Ovary (tissue), 9 donors: Measurements from ENCODE around the gene CADPS. TPM values are rescaled to one million over a fixed set of nuclear protein-coding genes. Genes with fewer than 3 reads are reported as not detected.

ENCODE experiments used
- DNase-seq, 5 donors: peaks; one replicate each; pipeline ENCODE4 v3.0.0-alpha.2; 2019 to 2020
- H3K27ac ChIP-seq, 2 donors: fragments of 200-600 bp; one replicate each; pipeline versions ENCODE4 v1.5.1 to v1.8.0; 2019 to 2022
- H3K27me3 ChIP-seq: fragments of 200-600 bp; one replicate; pipeline ENCODE4 v1.8.0; 2022
- H3K36me3 ChIP-seq: fragments of 200-600 bp; sonication (generic); one replicate; pipeline ENCODE4 v1.5.1; 2019
- H3K4me1 ChIP-seq: one replicate; pipeline ENCODE4 v1.8.1; 2013; ENCODE audit warnings: mild to moderate bottlenecking, moderate library complexity; ENCODE audit not compliant: insufficient read depth
- H3K4me3 ChIP-seq: fragments of 200-600 bp; sonication (generic); one replicate; pipeline ENCODE4 v1.5.1; 2017
- H3K9me3 ChIP-seq, 2 donors: fragments of 200-600 bp in 1 of 2; sonication (generic) in 1 of 2; one replicate each; pipeline versions ENCODE4 v1.5.1 to v1.8.1; 2013 to 2019; ENCODE audit warnings: mild to moderate bottlenecking in 1 of 2, moderate library complexity in 1 of 2
- EP300 ChIP-seq: sonication (generic); formaldehyde crosslinking; IDR thresholded peaks from one replicate; pipeline ENCODE4 v1.6.1; 2017; ENCODE audit warnings: antibody characterized with exemption
- POLR2A ChIP-seq: fragments of 450-650 bp; IDR thresholded peaks from one replicate; pipeline ENCODE4 v1.6.1; 2017; ENCODE audit warnings: antibody characterized with exemption, mild to moderate bottlenecking, moderate library complexity
- WGBS, 3 donors: extraction: QIAGEN DNeasy Blood & Tissue Kit in 1 of 3; methylation state at CpG; one replicate each; pipeline versions ENCODE4 v1.1.5 to v1.1.7; 2013 to 2017; 5-methylcytosine and 5-hydroxymethylcytosine counted together
- intact Hi-C, 4 donors: fragments of 100-400 bp; cut with DNase I; formaldehyde crosslinking; loops; one replicate each; pipeline versions ENCODE4 v1.11.0 to v1.15.1; 2022 to 2023
- polyA plus RNA-seq, 2 donors: library from polyadenylated mRNA; stranded (reverse); fragments of 200-250 nt in 1 of 2; fragments of 350-450 nt in 1 of 2; fragmentation: Illumina TruSeq in 1 of 2; extraction: RNeasy Lipid Tissue Mini Kit (QIAGEN cat#74804) in 1 of 2; gene quantifications; one replicate each; pipeline ENCODE4 v1.2.3, GENCODE V29; 2013 to 2014
- total RNA-seq, 7 donors: library from RNA; depleted of rRNA in 2 of 7; stranded (reverse); fragments of >200 nt in 2 of 7; fragmentation: NEBNext Ultra II Directional in 3 of 7; extraction: Animal tissue kit (Norgen Biotek cat#: 25700) in 3 of 7; gene quantifications; one replicate each; pipeline versions ENCODE4 v1.1.0 to v1.2.4, GENCODE V29; 2016 to 2023
- TF ChIP-seq, protein P1 (sequence below), 3 donors: fragments of 450-650 bp in 2 of 3; fragments of 200-600 bp in 1 of 3; IDR thresholded peaks; one replicate each; pipeline versions ENCODE4 v1.5.1 to v1.8.0; 2016 to 2022; ENCODE audit warnings: antibody characterized with exemption in 3 of 3, mild to moderate bottlenecking in 1 of 3
- donor health status: DM: no; HTN: no; CAD: no; lungs with moderate emphysema.
- donor health status: DM: no; HTN: no; CAD: no.
- donor health status: Bipolar disorder and iron deficiency.
- donor health status: DM: yes; HTN: yes; CAD: no.
- donor health status: DM: no; HTN: no; CAD: no.
- donor health status: DM: yes; HTN: yes; CAD: no.

Gene CADPS
- total and polyA plus RNA-seq, 9 donors = 0.90 to 6.8 (median 2.8) TPM

DNA sequence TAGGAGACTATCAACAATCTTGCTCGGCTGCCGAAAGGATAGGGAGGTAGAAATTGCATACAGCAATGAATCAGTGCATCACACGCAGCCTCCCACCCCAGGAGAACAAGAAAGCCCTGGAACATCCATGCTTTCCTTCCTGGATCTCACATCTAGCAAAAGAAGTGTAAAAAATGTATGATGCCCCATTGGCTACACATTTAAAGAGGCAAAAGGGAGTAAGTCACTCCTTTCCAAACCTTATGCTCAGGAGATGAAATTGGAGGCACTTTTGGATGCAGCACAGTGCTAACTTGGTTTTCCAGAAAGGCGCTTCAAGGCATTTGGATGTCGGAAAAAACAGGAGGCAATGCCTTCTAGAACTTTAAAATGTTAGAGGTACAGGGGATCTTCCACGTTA is 469.6 kb downstream of the CADPS start:
- H3K27ac ChIP-seq = no peak overlapping the region
- no peaks in the 10 kb centered on the region for H3K36me3 ChIP-seq
- TF ChIP-seq, protein P1, sequence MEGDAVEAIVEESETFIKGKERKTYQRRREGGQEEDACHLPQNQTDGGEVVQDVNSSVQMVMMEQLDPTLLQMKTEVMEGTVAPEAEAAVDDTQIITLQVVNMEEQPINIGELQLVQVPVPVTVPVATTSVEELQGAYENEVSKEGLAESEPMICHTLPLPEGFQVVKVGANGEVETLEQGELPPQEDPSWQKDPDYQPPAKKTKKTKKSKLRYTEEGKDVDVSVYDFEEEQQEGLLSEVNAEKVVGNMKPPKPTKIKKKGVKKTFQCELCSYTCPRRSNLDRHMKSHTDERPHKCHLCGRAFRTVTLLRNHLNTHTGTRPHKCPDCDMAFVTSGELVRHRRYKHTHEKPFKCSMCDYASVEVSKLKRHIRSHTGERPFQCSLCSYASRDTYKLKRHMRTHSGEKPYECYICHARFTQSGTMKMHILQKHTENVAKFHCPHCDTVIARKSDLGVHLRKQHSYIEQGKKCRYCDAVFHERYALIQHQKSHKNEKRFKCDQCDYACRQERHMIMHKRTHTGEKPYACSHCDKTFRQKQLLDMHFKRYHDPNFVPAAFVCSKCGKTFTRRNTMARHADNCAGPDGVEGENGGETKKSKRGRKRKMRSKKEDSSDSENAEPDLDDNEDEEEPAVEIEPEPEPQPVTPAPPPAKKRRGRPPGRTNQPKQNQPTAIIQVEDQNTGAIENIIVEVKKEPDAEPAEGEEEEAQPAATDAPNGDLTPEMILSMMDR (IDR thresholded peaks at IDR 0.05) = no peak
- no peak for TF ChIP-seq POLR2A
- TF ChIP-seq EP300 = no peak
- no peak for DNase-seq
- no peak overlapping the region for H3K4me3 ChIP-seq
- 87 to 89% (median 87%) methylated on average over 6 of the region's 6 CpGs for WGBS, 3 donors
- no peaks in the 10 kb centered on the region for H3K27me3 ChIP-seq
- intact Hi-C loops = no loop called here
- no peaks in the 10 kb centered on the region for H3K9me3 ChIP-seq
- H3K4me1 ChIP-seq = no peaks in the 10 kb centered on the region

DNA sequence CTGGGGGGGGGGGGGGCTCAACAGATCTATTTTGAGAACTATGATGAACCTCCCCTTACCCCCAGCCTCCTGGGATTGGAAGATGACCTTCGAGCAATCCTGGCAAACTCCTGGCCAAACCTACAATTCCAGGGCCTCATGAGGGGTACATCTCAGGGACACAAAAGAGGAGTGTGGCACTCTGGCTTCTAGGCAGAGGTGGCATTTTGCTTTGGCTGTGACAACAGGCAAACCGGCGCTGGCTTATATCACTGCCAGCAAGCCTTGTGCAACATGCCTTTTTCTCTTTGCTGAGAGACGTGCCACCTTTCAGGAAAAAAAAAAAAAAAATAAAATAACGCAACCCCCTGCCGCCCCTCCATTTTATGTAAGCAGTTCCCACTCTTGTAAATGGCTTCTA is 470.1 kb downstream of the CADPS start:
- DNase-seq = no peak
- intact Hi-C loops = no loop called here
- H3K36me3 ChIP-seq = no peaks in the 10 kb centered on the region
- H3K4me1 ChIP-seq = no peaks in the 10 kb centered on the region
- no peaks in the 10 kb centered on the region for H3K27me3 ChIP-seq
- TF ChIP-seq, protein P1 (IDR thresholded peaks at IDR 0.05) = no peak
- no peak for TF ChIP-seq EP300
- no peak for TF ChIP-seq POLR2A
- no peak overlapping the region for H3K4me3 ChIP-seq
- 87 to 93% (median 88%) methylated on average over 6 of the region's 6 CpGs for WGBS, 3 donors
- no peak overlapping the region for H3K27ac ChIP-seq
- no peaks in the 10 kb centered on the region for H3K9me3 ChIP-seq

DNA sequence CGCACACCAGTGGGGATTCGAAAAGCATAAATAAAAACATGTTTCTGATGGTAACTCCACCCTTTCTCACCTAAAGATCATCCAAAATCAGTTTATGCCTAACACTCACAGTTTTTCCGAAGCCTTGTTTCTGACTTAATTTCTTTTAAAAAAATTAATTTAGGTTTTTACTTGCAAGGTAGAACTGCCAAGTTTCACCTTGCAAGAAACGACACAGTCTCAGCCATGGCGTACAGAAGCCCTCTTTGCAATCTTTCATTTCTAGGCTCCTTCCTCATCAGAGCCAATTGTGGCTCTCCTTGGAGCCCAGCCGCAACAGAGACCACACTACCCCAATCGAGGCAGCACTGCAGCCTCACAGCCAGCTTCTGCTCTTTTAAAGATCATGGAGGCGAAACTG is 470.9 kb downstream of the CADPS start:
- TF ChIP-seq, protein P1 (IDR thresholded peaks at IDR 0.05) = no peak
- TF ChIP-seq POLR2A (no peak), EP300 (no peak)
- intact Hi-C loops = no loop called here
- Histone ChIP-seq H3K4me1 (no peaks in the 10 kb centered on the region), H3K36me3 (no peaks in the 10 kb centered on the region), H3K4me3 (no peak overlapping the region), H3K9me3 (no peaks in the 10 kb centered on the region), H3K27ac (no peak overlapping the region), H3K27me3 (no peaks in the 10 kb centered on the region)
- no peak for DNase-seq
- 86 to 90% (median 90%) methylated on average over 8 of the region's 8 CpGs for WGBS, 3 donors

DNA sequence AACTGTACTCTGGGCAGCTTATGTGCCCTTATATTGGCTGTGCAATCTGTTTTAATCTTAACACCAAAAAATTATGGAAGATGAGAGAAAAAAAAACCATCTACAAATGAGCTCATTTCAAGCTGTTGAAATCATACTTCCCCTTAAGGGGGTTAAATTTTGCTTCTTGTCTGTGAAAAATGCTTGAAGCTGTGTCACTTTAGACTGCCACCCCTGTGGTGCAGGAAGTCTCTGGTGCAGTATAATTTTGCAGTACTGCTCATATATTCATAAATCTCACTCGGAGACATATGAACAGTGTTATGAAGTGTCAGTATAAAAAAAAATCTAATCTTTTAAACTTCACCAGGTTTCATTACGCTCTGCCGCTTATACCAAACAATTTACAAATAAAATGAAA is 471.5 kb downstream of the CADPS start:
- Histone ChIP-seq H3K27ac (no peak overlapping the region), H3K9me3 (no peaks in the 10 kb centered on the region), H3K36me3 (no peaks in the 10 kb centered on the region), H3K27me3 (no peaks in the 10 kb centered on the region), H3K4me3 (no peak overlapping the region), H3K4me1 (no peaks in the 10 kb centered on the region)
- intact Hi-C loops = no loop called here
- TF ChIP-seq POLR2A = no peak
- TF ChIP-seq, protein P1 (IDR thresholded peaks at IDR 0.05) = no peak
- TF ChIP-seq EP300 = no peak
- no peak for DNase-seq
- WGBS, 3 donors = 86 to 93% (median 89%) methylated on average over 3 of the region's 3 CpGs
